ENCODE results near the gene ADGRL1. TPM values are rescaled to one million over a fixed set of nuclear protein-coding genes. Genes with fewer than 3 reads are reported as not detected.
"Not testable (repeated sequence)": the region's sequence is repeated elsewhere in the genome, so short reads cannot be mapped to it uniquely, and the experiment has no call there.

The ADGRL1 gene
- total RNA-seq, 1 donor = 4.0 TPM

- no peak overlapping the region for H3K4me3 ChIP-seq (ENCODE audit: low read length)
- peaks cover 8% of the 10 kb centered on the region for H3K4me1 ChIP-seq (ENCODE audit: insufficient read depth, low read length)
- no peaks in the 10 kb centered on the region for H3K27me3 ChIP-seq (ENCODE audit: insufficient read depth, low read length)
- H3K9me3 ChIP-seq (ENCODE audit: low read depth, low read length) = no peaks in the 10 kb centered on the region
Observed at GRCh38 chr19:14237014-14237941, 31.3 kb upstream of the ADGRL1 start.

- not testable (repeated sequence) for H3K4me1 ChIP-seq (ENCODE audit: insufficient read depth, low read length); H3K9me3 ChIP-seq (ENCODE audit: low read depth, low read length); H3K27me3 ChIP-seq (ENCODE audit: insufficient read depth, low read length); H3K4me3 ChIP-seq (ENCODE audit: low read length)
Observed at GRCh38 chr19:14232945-14233344, 27.0 kb upstream of the ADGRL1 start.

GRCh38 chr19:14228446-14229071 lies 22.6 kb upstream of the ADGRL1 start:
- H3K4me3 ChIP-seq (ENCODE audit: low read length); H3K27me3 ChIP-seq (ENCODE audit: insufficient read depth, low read length); H3K4me1 ChIP-seq (ENCODE audit: insufficient read depth, low read length); H3K9me3 ChIP-seq (ENCODE audit: low read depth, low read length): not testable (repeated sequence)

GRCh38 chr19:14226498-14226897 lies 20.5 kb upstream of the ADGRL1 start:
- H3K4me3 ChIP-seq (ENCODE audit: low read length); H3K27me3 ChIP-seq (ENCODE audit: insufficient read depth, low read length); H3K4me1 ChIP-seq (ENCODE audit: insufficient read depth, low read length); H3K9me3 ChIP-seq (ENCODE audit: low read depth, low read length): not testable (repeated sequence)

- Histone ChIP-seq H3K4me1 (ENCODE audit: insufficient read depth, low read length) (peaks cover 7% of the 10 kb centered on the region), H3K4me3 (ENCODE audit: low read length) (no peak overlapping the region), H3K27me3 (ENCODE audit: insufficient read depth, low read length) (no peaks in the 10 kb centered on the region), H3K9me3 (ENCODE audit: low read depth, low read length) (no peaks in the 10 kb centered on the region)
Observed at GRCh38 chr19:14222886-14223285, 16.9 kb upstream of the ADGRL1 start.

GRCh38 chr19:14221345-14221744 lies 15.4 kb upstream of the ADGRL1 start:
- peaks cover 15% of the 10 kb centered on the region for H3K4me1 ChIP-seq (ENCODE audit: insufficient read depth, low read length)
- not testable (repeated sequence) for H3K4me3 ChIP-seq (ENCODE audit: low read length); H3K27me3 ChIP-seq (ENCODE audit: insufficient read depth, low read length); H3K9me3 ChIP-seq (ENCODE audit: low read depth, low read length)

- peaks cover 17% of the 10 kb centered on the region for H3K4me1 ChIP-seq (ENCODE audit: insufficient read depth, low read length)
- H3K27me3 ChIP-seq (ENCODE audit: insufficient read depth, low read length) = no peaks in the 10 kb centered on the region
- H3K9me3 ChIP-seq (ENCODE audit: low read depth, low read length) = no peaks in the 10 kb centered on the region
- no peak overlapping the region for H3K4me3 ChIP-seq (ENCODE audit: low read length)
Observed at GRCh38 chr19:14218620-14219330, 12.8 kb upstream of the ADGRL1 start.

GRCh38 chr19:14217886-14218285 lies 11.9 kb upstream of the ADGRL1 start:
- H3K4me1 ChIP-seq (ENCODE audit: insufficient read depth, low read length) = peaks cover 17% of the 10 kb centered on the region
- H3K27me3 ChIP-seq (ENCODE audit: insufficient read depth, low read length); H3K9me3 ChIP-seq (ENCODE audit: low read depth, low read length); H3K4me3 ChIP-seq (ENCODE audit: low read length): not testable (repeated sequence)

GRCh38 chr19:14214580-14214979 lies 8.6 kb upstream of the ADGRL1 start:
- Histone ChIP-seq H3K27me3 (ENCODE audit: insufficient read depth, low read length) (peaks cover 2% of the 10 kb centered on the region), H3K4me3 (ENCODE audit: low read length) (no peak overlapping the region), H3K9me3 (ENCODE audit: low read depth, low read length) (no peaks in the 10 kb centered on the region), H3K4me1 (ENCODE audit: insufficient read depth, low read length) (peaks cover 10% of the 10 kb centered on the region)

- not testable (repeated sequence) for H3K9me3 ChIP-seq (ENCODE audit: low read depth, low read length); H3K4me3 ChIP-seq (ENCODE audit: low read length); H3K27me3 ChIP-seq (ENCODE audit: insufficient read depth, low read length)
- peaks cover 15% of the 10 kb centered on the region for H3K4me1 ChIP-seq (ENCODE audit: insufficient read depth, low read length)
Observed at GRCh38 chr19:14210182-14210581, 4.2 kb upstream of the ADGRL1 start.

GRCh38 chr19:14209401-14209800 lies 3.4 kb upstream of the ADGRL1 start:
- Histone ChIP-seq H3K4me1 (ENCODE audit: insufficient read depth, low read length) (peaks cover 22% of the 10 kb centered on the region), H3K27me3 (ENCODE audit: insufficient read depth, low read length) (peaks cover 14% of the 10 kb centered on the region)
- not testable (repeated sequence) for H3K4me3 ChIP-seq (ENCODE audit: low read length); H3K9me3 ChIP-seq (ENCODE audit: low read depth, low read length)

- H3K27me3 ChIP-seq (ENCODE audit: insufficient read depth, low read length) = peaks cover 14% of the 10 kb centered on the region
Observed at GRCh38 chr19:14208496-14208895, 2.5 kb upstream of the ADGRL1 start.

GRCh38 chr19:14207796-14208195 lies 1.8 kb upstream of the ADGRL1 start:
- H3K4me1 ChIP-seq (ENCODE audit: insufficient read depth, low read length) = peaks cover 29% of the 10 kb centered on the region
- H3K9me3 ChIP-seq (ENCODE audit: low read depth, low read length); H3K4me3 ChIP-seq (ENCODE audit: low read length): not testable (repeated sequence)
- peaks cover 14% of the 10 kb centered on the region for H3K27me3 ChIP-seq (ENCODE audit: insufficient read depth, low read length)

More at GRCh38 chr19:14208496-14208895, 2.5 kb upstream of the ADGRL1 start:
- H3K9me3 ChIP-seq (ENCODE audit: low read depth, low read length); H3K4me3 ChIP-seq (ENCODE audit: low read length): not testable (repeated sequence)
- H3K4me1 ChIP-seq (ENCODE audit: insufficient read depth, low read length) = peaks cover 24% of the 10 kb centered on the region

- Histone ChIP-seq H3K4me1 (ENCODE audit: insufficient read depth, low read length) (peaks cover 29% of the 10 kb centered on the region), H3K4me3 (ENCODE audit: low read length) (peak overlapping the region; percentile 55), H3K27me3 (ENCODE audit: insufficient read depth, low read length) (peaks cover 14% of the 10 kb centered on the region)
- not testable (repeated sequence) for H3K9me3 ChIP-seq (ENCODE audit: low read depth, low read length)
Observed at GRCh38 chr19:14206737-14207726, 1.1 kb upstream of the ADGRL1 start.
